ENCODE results near the gene SLCO1B3.

Gene SLCO1B3

GRCh38 chr12:20865873-20866272, 55.4 kb downstream of the SLCO1B3 start:
- Histone ChIP-seq H3K4me1 (ENCODE audit: control insufficient read depth in 2 of 2, insufficient read depth in 2 of 2, low read length in 2 of 2) (no peaks in the 10 kb centered on the region), H3K27ac (ENCODE audit: low read depth in 2 of 2, low read length in 2 of 2) (no peak overlapping the region), H3K36me3 (ENCODE audit: control insufficient read depth in 2 of 2, insufficient read depth in 2 of 2, low read length in 2 of 2) (no peaks in the 10 kb centered on the region), H3K27me3 (ENCODE audit: control insufficient read depth in 2 of 2, insufficient read depth in 2 of 2, low read length in 2 of 2) (no peaks in the 10 kb centered on the region), H3K9me3 (ENCODE audit: control insufficient read depth in 2 of 2, low read length in 2 of 2) (no peaks in the 10 kb centered on the region), H3K4me3 (ENCODE audit: low read length in 2 of 2) (no peak overlapping the region), H3K9ac (ENCODE audit: low read depth in 1 of 2, low read length in 2 of 2) (no peak overlapping the region)

DNA sequence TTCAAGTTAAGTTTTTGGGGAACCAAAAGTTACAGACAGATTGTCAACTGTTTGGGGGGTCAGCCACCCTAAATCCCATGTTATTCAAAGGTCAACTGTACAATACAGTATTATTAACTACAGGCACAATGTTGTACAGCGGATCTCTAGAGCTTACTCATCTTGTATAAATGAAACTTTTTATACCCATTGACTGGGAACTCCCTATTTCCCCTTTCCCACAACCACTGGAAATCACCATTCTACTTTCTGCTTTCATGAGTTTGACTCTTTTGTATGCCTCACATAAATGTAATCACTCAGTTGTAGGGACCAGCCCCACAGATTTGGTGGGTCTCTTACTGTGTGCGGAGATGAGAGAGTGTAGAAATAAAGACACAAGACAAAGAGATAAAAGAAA, 57.8 kb downstream of the SLCO1B3 start:
- no peak overlapping the region for H3K4me3 ChIP-seq (ENCODE audit: low read length in 2 of 2)
- H3K36me3 ChIP-seq (ENCODE audit: control insufficient read depth in 2 of 2, insufficient read depth in 2 of 2, low read length in 2 of 2): no peaks in the 10 kb centered on the region

GRCh38 chr12:20883288-20883687, 72.8 kb downstream of the SLCO1B3 start:
- H3K27me3 ChIP-seq (ENCODE audit: control insufficient read depth in 2 of 2, insufficient read depth in 2 of 2, low read length in 2 of 2): no peaks in the 10 kb centered on the region
- no peak overlapping the region for H3K9ac ChIP-seq (ENCODE audit: low read depth in 1 of 2, low read length in 2 of 2)
- H3K9me3 ChIP-seq (ENCODE audit: control insufficient read depth in 2 of 2, low read length in 2 of 2): no peaks in the 10 kb centered on the region
- H3K4me3 ChIP-seq (ENCODE audit: low read length in 2 of 2): no peak overlapping the region
- no peaks in the 10 kb centered on the region for H3K4me1 ChIP-seq (ENCODE audit: control insufficient read depth in 2 of 2, insufficient read depth in 2 of 2, low read length in 2 of 2)
- H3K27ac ChIP-seq (ENCODE audit: low read depth in 2 of 2, low read length in 2 of 2): no peak overlapping the region
- no peaks in the 10 kb centered on the region for H3K36me3 ChIP-seq (ENCODE audit: control insufficient read depth in 2 of 2, insufficient read depth in 2 of 2, low read length in 2 of 2)

More for the DNA sequence above, 57.8 kb downstream of the SLCO1B3 start:
- Histone ChIP-seq H3K4me1 (ENCODE audit: control insufficient read depth in 2 of 2, insufficient read depth in 2 of 2, low read length in 2 of 2) (no peaks in the 10 kb centered on the region), H3K9me3 (ENCODE audit: control insufficient read depth in 2 of 2, low read length in 2 of 2) (no peaks in the 10 kb centered on the region), H3K27ac (ENCODE audit: low read depth in 2 of 2, low read length in 2 of 2) (no peak overlapping the region), H3K9ac (ENCODE audit: low read depth in 1 of 2, low read length in 2 of 2) (no peak overlapping the region), H3K27me3 (ENCODE audit: control insufficient read depth in 2 of 2, insufficient read depth in 2 of 2, low read length in 2 of 2) (no peaks in the 10 kb centered on the region)

GRCh38 chr12:20885116-20885515, 74.6 kb downstream of the SLCO1B3 start:
- no peaks in the 10 kb centered on the region for H3K27me3 ChIP-seq (ENCODE audit: control insufficient read depth in 2 of 2, insufficient read depth in 2 of 2, low read length in 2 of 2)
- H3K36me3 ChIP-seq (ENCODE audit: control insufficient read depth in 2 of 2, insufficient read depth in 2 of 2, low read length in 2 of 2): no peaks in the 10 kb centered on the region
- H3K4me1 ChIP-seq (ENCODE audit: control insufficient read depth in 2 of 2, insufficient read depth in 2 of 2, low read length in 2 of 2): no peaks in the 10 kb centered on the region
- H3K9me3 ChIP-seq (ENCODE audit: control insufficient read depth in 2 of 2, low read length in 2 of 2): no peaks in the 10 kb centered on the region
- H3K9ac ChIP-seq (ENCODE audit: low read depth in 1 of 2, low read length in 2 of 2): no peak overlapping the region
- no peak overlapping the region for H3K4me3 ChIP-seq (ENCODE audit: low read length in 2 of 2)
- H3K27ac ChIP-seq (ENCODE audit: low read depth in 2 of 2, low read length in 2 of 2): no peak overlapping the region

- H3K36me3 ChIP-seq (ENCODE audit: control insufficient read depth in 2 of 2, insufficient read depth in 2 of 2, low read length in 2 of 2): no peaks in the 10 kb centered on the region
- no peaks in the 10 kb centered on the region for H3K9me3 ChIP-seq (ENCODE audit: control insufficient read depth in 2 of 2, low read length in 2 of 2)
- H3K27ac ChIP-seq (ENCODE audit: low read depth in 2 of 2, low read length in 2 of 2): no peak overlapping the region
- no peak overlapping the region for H3K9ac ChIP-seq (ENCODE audit: low read depth in 1 of 2, low read length in 2 of 2)
- H3K27me3 ChIP-seq (ENCODE audit: control insufficient read depth in 2 of 2, insufficient read depth in 2 of 2, low read length in 2 of 2): no peaks in the 10 kb centered on the region
- no peak overlapping the region for H3K4me3 ChIP-seq (ENCODE audit: low read length in 2 of 2)
- no peaks in the 10 kb centered on the region for H3K4me1 ChIP-seq (ENCODE audit: control insufficient read depth in 2 of 2, insufficient read depth in 2 of 2, low read length in 2 of 2)
Measured at GRCh38 chr12:20885552-20885951, 75.0 kb downstream of the SLCO1B3 start.

DNA sequence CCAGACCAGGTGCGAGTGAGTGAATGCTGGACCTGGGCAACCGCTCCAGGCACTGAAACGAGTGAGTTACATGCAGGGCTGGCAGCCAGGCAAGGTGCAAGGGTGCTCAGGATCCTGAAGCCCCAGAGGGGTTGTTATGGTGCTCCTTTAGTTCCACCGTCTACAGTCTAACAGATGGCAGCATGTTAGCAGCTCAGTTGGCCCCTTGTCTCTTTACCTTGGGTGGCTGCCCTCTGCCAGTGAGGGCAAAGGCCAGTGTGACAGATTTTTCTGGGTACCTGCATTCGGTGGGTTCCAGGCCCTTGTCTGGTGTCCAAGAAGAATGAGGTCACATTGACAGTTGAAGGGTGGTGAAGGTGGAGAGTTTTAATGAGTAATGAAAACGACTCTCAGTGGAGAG, 106.8 kb downstream of the SLCO1B3 start:
- no peaks in the 10 kb centered on the region for H3K27me3 ChIP-seq (ENCODE audit: control insufficient read depth in 2 of 2, insufficient read depth in 2 of 2, low read length in 2 of 2)
- no peak overlapping the region for H3K4me3 ChIP-seq (ENCODE audit: low read length in 2 of 2)
- H3K27ac ChIP-seq (ENCODE audit: low read depth in 2 of 2, low read length in 2 of 2): no peak overlapping the region
- no peak overlapping the region for H3K9ac ChIP-seq (ENCODE audit: low read depth in 1 of 2, low read length in 2 of 2)
- H3K4me1 ChIP-seq (ENCODE audit: control insufficient read depth in 2 of 2, insufficient read depth in 2 of 2, low read length in 2 of 2): no peaks in the 10 kb centered on the region
- no peaks in the 10 kb centered on the region for H3K9me3 ChIP-seq (ENCODE audit: control insufficient read depth in 2 of 2, low read length in 2 of 2)
- no peaks in the 10 kb centered on the region for H3K36me3 ChIP-seq (ENCODE audit: control insufficient read depth in 2 of 2, insufficient read depth in 2 of 2, low read length in 2 of 2)

GRCh38 chr12:20917819-20918218, 107.3 kb downstream of the SLCO1B3 start:
- Histone ChIP-seq H3K9ac (ENCODE audit: low read depth in 1 of 2, low read length in 2 of 2) (no peak overlapping the region), H3K9me3 (ENCODE audit: control insufficient read depth in 2 of 2, low read length in 2 of 2) (no peaks in the 10 kb centered on the region), H3K27ac (ENCODE audit: low read depth in 2 of 2, low read length in 2 of 2) (no peak overlapping the region), H3K4me1 (ENCODE audit: control insufficient read depth in 2 of 2, insufficient read depth in 2 of 2, low read length in 2 of 2) (no peaks in the 10 kb centered on the region), H3K27me3 (ENCODE audit: control insufficient read depth in 2 of 2, insufficient read depth in 2 of 2, low read length in 2 of 2) (no peaks in the 10 kb centered on the region), H3K36me3 (ENCODE audit: control insufficient read depth in 2 of 2, insufficient read depth in 2 of 2, low read length in 2 of 2) (no peaks in the 10 kb centered on the region), H3K4me3 (ENCODE audit: low read length in 2 of 2) (no peak overlapping the region)

GRCh38 chr12:20931894-20932293, 121.4 kb downstream of the SLCO1B3 start:
- Histone ChIP-seq H3K4me1 (ENCODE audit: control insufficient read depth in 2 of 2, insufficient read depth in 2 of 2, low read length in 2 of 2) (no peaks in the 10 kb centered on the region), H3K9ac (ENCODE audit: low read depth in 1 of 2, low read length in 2 of 2) (no peak overlapping the region), H3K4me3 (ENCODE audit: low read length in 2 of 2) (no peak overlapping the region), H3K36me3 (ENCODE audit: control insufficient read depth in 2 of 2, insufficient read depth in 2 of 2, low read length in 2 of 2) (no peaks in the 10 kb centered on the region), H3K9me3 (ENCODE audit: control insufficient read depth in 2 of 2, low read length in 2 of 2) (no peaks in the 10 kb centered on the region), H3K27ac (ENCODE audit: low read depth in 2 of 2, low read length in 2 of 2) (no peak overlapping the region), H3K27me3 (ENCODE audit: control insufficient read depth in 2 of 2, insufficient read depth in 2 of 2, low read length in 2 of 2) (no peaks in the 10 kb centered on the region)

DNA sequence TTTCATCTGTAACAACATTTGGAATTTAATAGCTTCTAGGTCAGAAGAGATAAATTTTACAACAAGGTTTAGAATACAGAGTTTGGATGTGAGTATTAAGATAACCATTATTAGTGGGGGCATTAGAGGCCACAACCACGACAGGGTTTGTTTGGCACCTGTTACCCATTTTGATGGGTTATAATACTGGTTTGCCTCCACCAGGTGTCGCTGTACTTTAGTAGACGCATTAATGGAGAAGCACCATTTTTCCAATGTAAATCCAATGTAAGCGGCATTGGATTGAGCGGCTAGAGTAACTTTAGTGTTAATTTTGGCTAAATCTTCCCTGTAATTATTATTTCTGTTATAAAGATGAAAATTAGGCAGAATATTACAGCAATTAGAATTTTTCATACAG, 136.2 kb downstream of the SLCO1B3 start:
- no peak overlapping the region for H3K4me3 ChIP-seq (ENCODE audit: low read length in 2 of 2)
- H3K9me3 ChIP-seq (ENCODE audit: control insufficient read depth in 2 of 2, low read length in 2 of 2): no peaks in the 10 kb centered on the region
- no peaks in the 10 kb centered on the region for H3K4me1 ChIP-seq (ENCODE audit: control insufficient read depth in 2 of 2, insufficient read depth in 2 of 2, low read length in 2 of 2)
- H3K9ac ChIP-seq (ENCODE audit: low read depth in 1 of 2, low read length in 2 of 2): no peak overlapping the region
- no peaks in the 10 kb centered on the region for H3K27me3 ChIP-seq (ENCODE audit: control insufficient read depth in 2 of 2, insufficient read depth in 2 of 2, low read length in 2 of 2)
- H3K27ac ChIP-seq (ENCODE audit: low read depth in 2 of 2, low read length in 2 of 2): no peak overlapping the region
- H3K36me3 ChIP-seq (ENCODE audit: control insufficient read depth in 2 of 2, insufficient read depth in 2 of 2, low read length in 2 of 2): no peaks in the 10 kb centered on the region

GRCh38 chr12:20950248-20950647, 139.7 kb downstream of the SLCO1B3 start:
- no peaks in the 10 kb centered on the region for H3K36me3 ChIP-seq (ENCODE audit: control insufficient read depth in 2 of 2, insufficient read depth in 2 of 2, low read length in 2 of 2)
- H3K4me1 ChIP-seq (ENCODE audit: control insufficient read depth in 2 of 2, insufficient read depth in 2 of 2, low read length in 2 of 2): no peaks in the 10 kb centered on the region
- no peak overlapping the region for H3K9ac ChIP-seq (ENCODE audit: low read depth in 1 of 2, low read length in 2 of 2)
- H3K4me3 ChIP-seq (ENCODE audit: low read length in 2 of 2): no peak overlapping the region
- no peaks in the 10 kb centered on the region for H3K27me3 ChIP-seq (ENCODE audit: control insufficient read depth in 2 of 2, insufficient read depth in 2 of 2, low read length in 2 of 2)
- H3K9me3 ChIP-seq (ENCODE audit: control insufficient read depth in 2 of 2, low read length in 2 of 2): no peaks in the 10 kb centered on the region
- no peak overlapping the region for H3K27ac ChIP-seq (ENCODE audit: low read depth in 2 of 2, low read length in 2 of 2)

GRCh38 chr12:20963303-20963702, 152.8 kb downstream of the SLCO1B3 start:
- Histone ChIP-seq H3K4me1 (ENCODE audit: control insufficient read depth in 2 of 2, insufficient read depth in 2 of 2, low read length in 2 of 2) (no peaks in the 10 kb centered on the region), H3K36me3 (ENCODE audit: control insufficient read depth in 2 of 2, insufficient read depth in 2 of 2, low read length in 2 of 2) (no peaks in the 10 kb centered on the region), H3K9ac (ENCODE audit: low read depth in 1 of 2, low read length in 2 of 2) (no peak overlapping the region), H3K27me3 (ENCODE audit: control insufficient read depth in 2 of 2, insufficient read depth in 2 of 2, low read length in 2 of 2) (no peaks in the 10 kb centered on the region), H3K4me3 (ENCODE audit: low read length in 2 of 2) (no peak overlapping the region), H3K9me3 (ENCODE audit: control insufficient read depth in 2 of 2, low read length in 2 of 2) (no peaks in the 10 kb centered on the region), H3K27ac (ENCODE audit: low read depth in 2 of 2, low read length in 2 of 2) (no peak overlapping the region)
